ENCODE measurements around the gene BTD. TPM values are rescaled to one million over a fixed set of nuclear protein-coding genes. Genes with fewer than 3 reads are reported as not detected.
A peak's percentile ranks its signal among the peaks of the same experiment; 100 is the strongest.

BTD gene
- total RNA-seq, 2 donors from 2014 or later, result 6.8 to 8.3 TPM

GRCh38 chr3:15651396-15651795 is 49.9 kb downstream of the BTD start:
- H3K4me1 Mint-ChIP-seq (ENCODE audit: low read depth in 2 of 2), result peaks cover 36 to 46% of the 10 kb centered on the region in 2 donors
- ATAC-seq, result no peak
- peaks cover 12% of the 10 kb centered on the region for H3K36me3 Mint-ChIP-seq
- no peak overlapping the region for H3K27ac Mint-ChIP-seq
- no peak overlapping the region for H3K4me3 Mint-ChIP-seq
- H3K9me3 Mint-ChIP-seq, result peaks cover 8% of the 10 kb centered on the region
- peaks cover 9 to 15% of the 10 kb centered on the region in 2 donors for H3K27me3 Mint-ChIP-seq
- DNase-seq (ENCODE audit: low spot score), result no peak

DNA sequence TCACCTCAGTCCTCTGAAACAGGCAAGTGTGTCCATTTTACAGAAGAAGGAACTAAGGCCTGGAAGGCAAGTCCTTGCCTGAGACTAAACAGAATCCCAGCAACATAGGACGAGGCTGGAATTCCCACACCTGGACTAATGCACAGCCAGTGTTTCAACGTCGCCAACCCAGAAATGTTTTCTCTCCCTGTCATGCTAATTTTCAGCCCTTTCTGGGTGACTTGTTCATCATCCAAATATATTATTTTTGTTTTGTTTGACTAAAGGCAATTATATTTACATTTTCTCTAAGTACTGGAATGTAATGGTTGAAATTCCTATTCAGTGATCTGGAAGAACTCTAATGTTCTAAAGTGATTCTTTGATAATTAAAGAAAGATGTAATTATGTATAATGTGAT is 51.8 kb downstream of the BTD start:
- H3K4me3 Mint-ChIP-seq, result no peak overlapping the region
- no peak for ATAC-seq
- H3K27ac Mint-ChIP-seq, result no peak overlapping the region

GRCh38 chr3:15654127-15654526 is 52.6 kb downstream of the BTD start:
- H3K4me3 Mint-ChIP-seq, result no peak overlapping the region
- H3K9me3 Mint-ChIP-seq, result peaks cover 6% of the 10 kb centered on the region
- ATAC-seq (no peak), DNase-seq (ENCODE audit: low spot score) (no peak)
- H3K36me3 Mint-ChIP-seq, result peaks cover 20% of the 10 kb centered on the region
- no peak overlapping the region for H3K27ac Mint-ChIP-seq
- peaks cover 9 to 15% of the 10 kb centered on the region in 2 donors for H3K27me3 Mint-ChIP-seq
- H3K4me1 Mint-ChIP-seq (ENCODE audit: low read depth in 2 of 2), result peaks cover 17 to 33% of the 10 kb centered on the region in 2 donors

More for the DNA sequence above, 51.8 kb downstream of the BTD start:
- Mint-ChIP-seq H3K4me1 (ENCODE audit: low read depth in 2 of 2) (peaks cover 19 to 34% of the 10 kb centered on the region in 2 donors), H3K9me3 (peaks cover 9% of the 10 kb centered on the region), H3K36me3 (peaks cover 20% of the 10 kb centered on the region), H3K27me3 (peaks cover 9 to 15% of the 10 kb centered on the region in 2 donors)
- DNase-seq (ENCODE audit: low spot score), result no peak

DNA sequence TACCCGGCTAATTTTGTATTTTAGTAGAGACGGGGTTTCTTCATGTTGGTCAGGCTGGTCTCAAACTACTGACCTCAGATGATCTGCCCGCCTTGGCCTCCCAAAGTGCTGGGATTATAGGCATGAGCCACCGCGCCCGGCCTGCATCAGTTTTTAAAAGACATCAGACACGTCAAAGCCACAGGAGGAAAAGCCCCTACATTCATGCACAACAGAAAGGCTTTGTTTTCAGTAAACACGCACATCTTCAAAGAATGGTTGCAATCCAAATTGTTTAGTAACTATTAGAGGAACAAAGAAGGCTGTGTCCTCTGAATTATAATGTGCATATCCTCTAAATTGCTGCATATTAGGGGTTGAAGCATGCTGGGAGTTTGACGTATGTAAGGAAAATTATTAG is 53.3 kb downstream of the BTD start:
- Mint-ChIP-seq H3K9me3 (peaks cover 6% of the 10 kb centered on the region), H3K36me3 (peaks cover 20% of the 10 kb centered on the region), H3K4me3 (no peak overlapping the region), H3K4me1 (ENCODE audit: low read depth in 2 of 2) (peaks cover 16 to 34% of the 10 kb centered on the region in 2 donors), H3K27me3 (peaks cover 9 to 15% of the 10 kb centered on the region in 2 donors), H3K27ac (no peak overlapping the region)
- no peak for ATAC-seq
- no peak for DNase-seq (ENCODE audit: low spot score)

- Mint-ChIP-seq H3K4me3 (no peak overlapping the region), H3K36me3 (peaks cover 14% of the 10 kb centered on the region), H3K9me3 (peaks cover 6% of the 10 kb centered on the region), H3K4me1 (ENCODE audit: low read depth in 2 of 2) (peaks cover 13 to 29% of the 10 kb centered on the region in 2 donors), H3K27ac (peak overlapping the region in 1 of 2 donors; percentile 76), H3K27me3 (peaks cover 3% of the 10 kb centered on the region in 2 donors)
- no peak for DNase-seq (ENCODE audit: low spot score)
- ATAC-seq, result no peak
These were observed 54.8 kb downstream of the BTD start for GRCh38 chr3:15656342-15656741.

DNA sequence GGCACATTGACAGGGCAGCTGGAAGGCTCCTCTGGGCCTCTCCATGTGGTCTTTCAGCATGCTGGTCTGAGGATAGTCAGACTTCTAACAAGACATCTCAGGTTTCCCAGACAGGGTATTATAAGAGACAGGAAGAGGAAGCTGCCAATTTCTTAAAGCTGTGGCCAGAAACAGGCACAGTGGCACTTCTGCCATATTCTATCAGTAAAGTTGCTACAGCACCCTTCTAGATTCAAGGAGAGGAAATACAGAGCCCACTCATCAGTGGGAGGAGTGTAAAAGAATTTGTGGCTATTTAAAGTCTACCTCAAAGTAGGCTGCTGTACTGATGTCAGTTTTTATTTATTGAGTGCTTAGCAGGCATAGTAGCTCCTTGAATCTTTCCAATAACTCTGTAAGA is 55.5 kb downstream of the BTD start:
- no peaks in the 10 kb centered on the region for H3K27me3 Mint-ChIP-seq
- no peak for ATAC-seq
- peaks cover 13 to 26% of the 10 kb centered on the region in 2 donors for H3K4me1 Mint-ChIP-seq (ENCODE audit: low read depth in 2 of 2)
- no peak overlapping the region for H3K4me3 Mint-ChIP-seq
- H3K9me3 Mint-ChIP-seq, result peaks cover 6% of the 10 kb centered on the region
- H3K27ac Mint-ChIP-seq, result peak overlapping the region in 1 of 2 donors; percentile 76
- DNase-seq (ENCODE audit: low spot score), result no peak
- H3K36me3 Mint-ChIP-seq, result peaks cover 14% of the 10 kb centered on the region

DNA sequence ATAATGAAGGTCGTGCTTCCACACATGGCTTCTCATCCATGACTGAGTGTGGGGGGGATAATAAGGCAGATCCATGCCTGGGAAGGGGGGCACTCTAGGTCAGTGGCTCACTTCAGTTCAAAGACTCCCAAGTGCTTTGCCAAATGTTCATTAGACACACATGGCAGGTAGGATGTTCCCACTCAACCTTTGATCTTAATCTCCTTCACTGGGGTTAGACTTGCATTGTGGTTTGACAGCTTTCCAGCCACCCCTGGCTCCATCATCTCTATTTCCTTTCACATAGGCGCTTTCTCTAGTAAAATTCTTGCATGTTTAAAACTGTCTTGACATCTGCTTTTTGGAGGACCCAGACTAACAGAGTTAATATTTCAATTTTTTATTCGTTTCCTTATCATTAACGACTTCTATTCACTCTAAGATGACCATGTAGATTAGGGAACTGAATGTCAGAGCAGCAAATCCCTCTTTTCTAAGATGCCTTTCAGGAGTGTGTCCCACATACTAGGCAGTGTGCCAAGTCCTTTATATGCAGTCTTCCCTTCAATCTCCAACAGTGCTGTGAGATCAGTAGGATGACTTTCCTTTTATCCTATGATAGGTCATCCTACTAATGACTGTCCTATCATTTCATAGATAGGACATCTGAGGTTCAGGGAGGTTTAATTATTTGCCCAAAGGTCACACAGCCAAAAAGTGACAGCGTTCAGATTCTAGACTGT is 57.9 kb downstream of the BTD start:
- H3K27ac Mint-ChIP-seq, result no peak overlapping the region
- H3K36me3 Mint-ChIP-seq, result peaks cover 14% of the 10 kb centered on the region
- H3K9me3 Mint-ChIP-seq, result peaks cover 6% of the 10 kb centered on the region
- H3K4me1 Mint-ChIP-seq (ENCODE audit: low read depth in 2 of 2), result peaks cover 13 to 21% of the 10 kb centered on the region in 2 donors
- H3K27me3 Mint-ChIP-seq, result no peaks in the 10 kb centered on the region
- ATAC-seq, result no peak
- no peak for DNase-seq (ENCODE audit: low spot score)
- H3K4me3 Mint-ChIP-seq, result no peak overlapping the region

- ATAC-seq, result no peak
- H3K4me1 Mint-ChIP-seq (ENCODE audit: low read depth in 2 of 2), result peaks cover 18 to 25% of the 10 kb centered on the region in 2 donors
These were observed 58.8 kb downstream of the BTD start for GRCh38 chr3:15660055-15660935.

GRCh38 chr3:15664144-15664543 is 62.6 kb downstream of the BTD start:
- Mint-ChIP-seq H3K36me3 (peaks cover 15% of the 10 kb centered on the region), H3K4me1 (ENCODE audit: low read depth in 2 of 2) (peaks cover 28 to 34% of the 10 kb centered on the region in 2 donors), H3K27me3 (no peaks in the 10 kb centered on the region), H3K4me3 (no peak overlapping the region), H3K9me3 (peaks cover 4% of the 10 kb centered on the region), H3K27ac (no peak overlapping the region)
- ATAC-seq (no peak), DNase-seq (ENCODE audit: low spot score) (no peak)

More at GRCh38 chr3:15660055-15660935, 58.8 kb downstream of the BTD start:
- peaks cover 6% of the 10 kb centered on the region for H3K9me3 Mint-ChIP-seq
- H3K4me3 Mint-ChIP-seq, result no peak overlapping the region
- DNase-seq (ENCODE audit: low spot score), result no peak
- no peak overlapping the region for H3K27ac Mint-ChIP-seq
- no peaks in the 10 kb centered on the region for H3K27me3 Mint-ChIP-seq
- H3K36me3 Mint-ChIP-seq, result peaks cover 21% of the 10 kb centered on the region

DNA sequence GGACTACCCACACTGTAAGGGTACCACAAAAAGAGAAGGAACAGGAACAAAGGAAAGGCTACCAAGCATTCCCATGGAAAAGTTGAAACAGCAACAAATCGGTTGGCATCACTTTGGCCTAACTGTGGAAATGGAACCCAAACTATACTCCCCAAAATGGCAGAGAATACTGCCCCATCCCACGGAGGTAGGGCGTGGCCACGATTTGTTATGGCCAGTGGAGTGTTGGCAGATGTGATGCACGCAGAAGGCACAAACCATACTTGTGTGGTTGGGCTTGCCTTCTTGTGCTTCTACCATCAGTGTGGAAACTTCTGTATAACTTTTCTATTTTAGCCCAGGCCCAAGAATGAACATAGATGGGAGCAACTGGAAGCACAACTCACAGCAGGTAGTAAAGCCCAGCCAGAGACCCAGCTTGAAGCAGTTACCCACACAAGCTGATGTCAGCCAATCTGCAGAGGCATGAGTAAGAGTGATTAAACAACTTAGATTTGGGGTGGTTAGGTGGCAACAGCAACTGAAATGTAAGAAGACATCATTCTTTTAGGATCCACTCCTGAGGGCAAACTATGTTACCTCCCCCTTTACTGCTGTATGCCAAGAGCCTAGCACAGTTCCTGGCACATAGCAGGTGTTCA is 64.1 kb downstream of the BTD start:
- Mint-ChIP-seq H3K9me3 (peaks cover 4% of the 10 kb centered on the region), H3K4me3 (no peak overlapping the region), H3K4me1 (ENCODE audit: low read depth in 2 of 2) (peaks cover 23 to 32% of the 10 kb centered on the region in 2 donors), H3K36me3 (peaks cover 24% of the 10 kb centered on the region), H3K27me3 (no peaks in the 10 kb centered on the region), H3K27ac (no peak overlapping the region)
- DNase-seq (ENCODE audit: low spot score) (no peak), ATAC-seq (no peak)

- no peak for ATAC-seq
- no peak overlapping the region for H3K4me3 Mint-ChIP-seq
- peaks cover 4% of the 10 kb centered on the region for H3K9me3 Mint-ChIP-seq
- H3K36me3 Mint-ChIP-seq, result peaks cover 28% of the 10 kb centered on the region
- H3K4me1 Mint-ChIP-seq (ENCODE audit: low read depth in 2 of 2), result peaks cover 23 to 30% of the 10 kb centered on the region in 2 donors
- no peaks in the 10 kb centered on the region for H3K27me3 Mint-ChIP-seq
- DNase-seq (ENCODE audit: low spot score), result no peak
- peak overlapping the region in 1 of 2 donors; percentile 75 for H3K27ac Mint-ChIP-seq
These were observed 64.7 kb downstream of the BTD start for GRCh38 chr3:15666277-15666676.

DNA sequence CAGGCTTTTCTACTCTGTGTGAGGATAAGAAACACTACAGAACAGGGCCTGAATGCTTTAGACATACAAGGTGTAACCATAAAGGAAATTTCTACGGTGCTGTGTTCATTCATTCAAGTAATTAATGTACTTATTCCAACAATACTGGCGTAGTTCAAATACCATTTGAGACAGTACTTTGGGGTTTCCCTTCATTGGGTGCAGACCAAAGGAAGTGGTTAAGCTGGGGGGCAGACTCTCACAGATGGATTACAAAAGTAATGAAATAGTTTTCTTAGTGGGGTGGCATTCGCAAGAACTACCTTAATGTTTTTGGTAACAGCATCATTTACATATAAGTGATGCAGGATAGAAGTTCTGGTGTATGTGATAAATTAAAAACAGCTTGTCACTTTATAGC is 65.9 kb downstream of the BTD start:
- Mint-ChIP-seq H3K27ac (peak overlapping the region; percentile 27 to 75), H3K9me3 (peaks cover 4% of the 10 kb centered on the region), H3K27me3 (no peaks in the 10 kb centered on the region), H3K4me1 (ENCODE audit: low read depth in 2 of 2) (peaks cover 23 to 30% of the 10 kb centered on the region in 2 donors), H3K36me3 (peaks cover 28% of the 10 kb centered on the region), H3K4me3 (peak overlapping the region; percentile 34)
- ATAC-seq (peak; percentile 92), DNase-seq (ENCODE audit: low spot score) (peak; percentile 75)

DNA sequence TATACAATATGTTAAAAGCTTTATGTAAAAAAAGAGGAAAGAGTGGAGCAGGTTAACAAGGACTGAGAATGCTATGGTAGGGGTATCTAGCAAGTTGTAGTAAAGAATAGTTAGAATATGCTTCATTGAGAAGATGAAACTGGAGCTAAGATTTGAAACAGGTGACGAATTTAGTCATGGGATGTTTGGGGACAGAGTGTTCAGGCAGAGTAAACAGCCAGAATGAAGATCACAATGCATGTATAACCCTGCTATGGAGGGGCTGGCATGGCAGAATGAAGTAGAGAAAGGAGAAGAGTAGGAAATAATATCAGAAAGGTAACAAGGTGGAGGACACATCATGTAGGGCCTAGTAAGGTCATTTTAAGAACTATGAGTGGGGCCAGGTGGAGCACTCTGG is 72.0 kb downstream of the BTD start:
- DNase-seq (ENCODE audit: low spot score) (no peak), ATAC-seq (no peak)
- no peaks in the 10 kb centered on the region for H3K27me3 Mint-ChIP-seq
- no peak overlapping the region for H3K27ac Mint-ChIP-seq
- H3K36me3 Mint-ChIP-seq, result peaks cover 14% of the 10 kb centered on the region
- no peak overlapping the region for H3K4me3 Mint-ChIP-seq
- H3K4me1 Mint-ChIP-seq (ENCODE audit: low read depth in 2 of 2), result peaks cover 0 to 8% of the 10 kb centered on the region in 2 donors
- H3K9me3 Mint-ChIP-seq, result no peaks in the 10 kb centered on the region
